Smooth muscle cell (in vitro differentiated cells): ENCODE data around the gene STX7. TPM values are rescaled to one million over a fixed set of nuclear protein-coding genes. Genes with fewer than 3 reads are reported as not detected.

Source experiments
- DNase-seq: peaks from one replicate; lab custom pipeline; 2025; ENCODE audit not compliant: unreplicated experiment; lab: John Stamatoyannopoulos, UW
- H2AFZ ChIP-seq: fragments of 200-600 bp; sonication (generic); 2 replicates; pipeline ENCODE4 v1.6.0; 2016; ENCODE audit warnings: antibody characterized with exemption, low read depth, mild to moderate bottlenecking
- H3F3A ChIP-seq: fragments of 200-600 bp; sonication (generic); 2 replicates; pipeline ENCODE4 v1.6.0; 2017; ENCODE audit warnings: antibody characterized with exemption, low read depth
- H3K27ac ChIP-seq: fragments of 200-600 bp; sonication (generic); 2 replicates; pipeline ENCODE4 v1.5.1; 2016; ENCODE audit warnings: low read depth, mild to moderate bottlenecking
- H3K27me3 ChIP-seq: fragments of 200-600 bp; sonication (generic); 2 replicates; pipeline ENCODE4 v1.6.1; 2016; ENCODE audit warnings: low read depth, mild to moderate bottlenecking
- H3K36me3 ChIP-seq: fragments of 200-600 bp; sonication (generic); 2 replicates; pipeline ENCODE4 v1.5.1; 2016; ENCODE audit warnings: low read depth
- H3K4me1 ChIP-seq: fragments of 200-600 bp; sonication (generic); 2 replicates; pipeline ENCODE4 v1.5.1; 2016; ENCODE audit warnings: low read depth
- H3K4me2 ChIP-seq: fragments of 200-600 bp; sonication (generic); 2 replicates; pipeline ENCODE4 v1.6.0; 2016; ENCODE audit warnings: mild to moderate bottlenecking
- H3K4me3 ChIP-seq: fragments of 200-600 bp; sonication (generic); 2 replicates; pipeline ENCODE4 v1.5.1; 2016; ENCODE audit warnings: mild to moderate bottlenecking
- H3K79me2 ChIP-seq: fragments of 200-600 bp; sonication (generic); 2 replicates; pipeline ENCODE4 v1.6.0; 2016; ENCODE audit warnings: low read depth, mild to moderate bottlenecking
- H3K9ac ChIP-seq: fragments of 200-600 bp; sonication (generic); 2 replicates; pipeline ENCODE4 v1.6.0; 2016; ENCODE audit warnings: low read depth
- H3K9me3 ChIP-seq: fragments of 200-600 bp; sonication (generic); replicated peaks from 2 replicates; pipeline ENCODE4 v1.5.1; 2016; ENCODE audit warnings: low read depth
- H4K20me1 ChIP-seq: fragments of 200-600 bp; sonication (generic); 2 replicates; pipeline ENCODE4 v1.6.0; 2016; ENCODE audit warnings: low read depth
- CTCF ChIP-seq: fragments of 200-600 bp; sonication (generic); IDR thresholded peaks from 2 replicates; pipeline ENCODE4 v1.5.1; 2017; ENCODE audit warnings: borderline replicate concordance, mild to moderate bottlenecking, antibody characterized with exemption; ENCODE audit not compliant: insufficient read depth, poor library complexity, severe bottlenecking
- WGBS: methylation state at CpG from one replicate; pipeline ENCODE4 v1.1.7; 2016; ENCODE audit warnings: low lambda C conversion rate; 5-methylcytosine and 5-hydroxymethylcytosine counted together
- polyA plus RNA-seq: library from polyadenylated mRNA; unstranded; fragments of >200 nt; fragmentation: Nextera tagmentation; extraction: Ambion mirVana; gene quantifications from 2 replicates; pipeline ENCODE4 v1.2.1, GENCODE V29; 2016
- total RNA-seq: library from RNA; depleted of rRNA; stranded (reverse); fragments of >200 nt; gene quantifications from 2 replicates; pipeline ENCODE4 v1.2.3, GENCODE V29; 2014

STX7 gene
- total and polyA plus RNA-seq, 2 experiments from 2014 or later = 26.0 to 27.4 TPM

- no peaks in the 10 kb centered on the region for H3K9me3 ChIP-seq
- H3K36me3 ChIP-seq = peaks cover 6% of the 10 kb centered on the region
- peaks cover 79% of the 10 kb centered on the region for H4K20me1 ChIP-seq
- H3K4me1 ChIP-seq = no peaks in the 10 kb centered on the region
- no peaks in the 10 kb centered on the region for H3K27me3 ChIP-seq
- TF ChIP-seq CTCF = no peak
- H3K4me2 ChIP-seq = no peak overlapping the region
- no peak overlapping the region for H3K9ac ChIP-seq
- H2AFZ ChIP-seq = no peak overlapping the region
- H3K27ac ChIP-seq = no peak overlapping the region
- WGBS = 86% methylated on average over 5 of the region's 5 CpGs
- no peak for DNase-seq
- H3K4me3 ChIP-seq = no peak overlapping the region
- H3F3A ChIP-seq = no peaks in the 10 kb centered on the region
- H3K79me2 ChIP-seq = peaks cover 37% of the 10 kb centered on the region
Measured at GRCh38 chr6:132491303-132491702, 21.6 kb downstream of the STX7 start.

- Histone ChIP-seq H3K9ac (no peak overlapping the region), H3F3A (no peaks in the 10 kb centered on the region), H3K27me3 (no peaks in the 10 kb centered on the region), H3K36me3 (peaks cover 6% of the 10 kb centered on the region), H3K4me3 (no peak overlapping the region), H3K4me2 (no peak overlapping the region), H3K4me1 (no peaks in the 10 kb centered on the region), H2AFZ (no peak overlapping the region), H3K9me3 (no peaks in the 10 kb centered on the region), H3K27ac (no peak overlapping the region), H4K20me1 (peaks cover 72% of the 10 kb centered on the region), H3K79me2 (peaks cover 33% of the 10 kb centered on the region)
- TF ChIP-seq CTCF = no peak
- no peak for DNase-seq
- 94% methylated on average over 10 of the region's 10 CpGs for WGBS
Measured at GRCh38 chr6:132490478-132491204, 22.3 kb downstream of the STX7 start.

GRCh38 chr6:132490024-132490423 is 22.9 kb downstream of the STX7 start:
- Histone ChIP-seq H3K9me3 (no peaks in the 10 kb centered on the region), H2AFZ (no peak overlapping the region), H3K4me3 (no peak overlapping the region), H3K36me3 (peaks cover 6% of the 10 kb centered on the region), H3K4me1 (no peaks in the 10 kb centered on the region), H3K4me2 (no peak overlapping the region), H3K27ac (no peak overlapping the region), H3K27me3 (no peaks in the 10 kb centered on the region), H3K9ac (no peak overlapping the region), H3F3A (no peaks in the 10 kb centered on the region), H3K79me2 (peaks cover 27% of the 10 kb centered on the region), H4K20me1 (peaks cover 72% of the 10 kb centered on the region)
- WGBS = 90% methylated on average over 6 of the region's 6 CpGs
- no peak for DNase-seq
- no peak for TF ChIP-seq CTCF

GRCh38 chr6:132489376-132489775 is 23.5 kb downstream of the STX7 start:
- Histone ChIP-seq H3F3A (no peaks in the 10 kb centered on the region), H4K20me1 (peaks cover 72% of the 10 kb centered on the region), H3K4me1 (no peaks in the 10 kb centered on the region), H3K4me2 (no peak overlapping the region), H3K9me3 (no peaks in the 10 kb centered on the region), H3K4me3 (no peak overlapping the region), H3K27ac (no peak overlapping the region), H3K27me3 (no peaks in the 10 kb centered on the region), H3K79me2 (peaks cover 20% of the 10 kb centered on the region), H3K36me3 (peaks cover 6% of the 10 kb centered on the region), H3K9ac (no peak overlapping the region), H2AFZ (no peak overlapping the region)
- TF ChIP-seq CTCF = no peak
- no peak for DNase-seq
- WGBS = 95% methylated on average over 4 of the region's 4 CpGs
